GM12801 (cell line): ENCODE data around the gene HOXA13.

ENCODE experiments used
- CTCF ChIP-seq: IDR thresholded peaks from one replicate; pipeline ENCODE4 v1.5.1; 2011; ENCODE audit warnings: control low read depth; ENCODE audit not compliant: insufficient read length; ENCODE audit errors: extremely low read depth

The HOXA13 gene

GRCh38 chr7:27168265-27168947 is 31.5 kb downstream of the HOXA13 start:
- no peak for TF ChIP-seq CTCF

- no peak for TF ChIP-seq CTCF
Measured at GRCh38 chr7:27167916-27168264, 32.0 kb downstream of the HOXA13 start.

GRCh38 chr7:27166531-27167505 is 33.1 kb downstream of the HOXA13 start:
- TF ChIP-seq CTCF = no peak

GRCh38 chr7:27165996-27166530 is 33.8 kb downstream of the HOXA13 start:
- TF ChIP-seq CTCF = no peak

GRCh38 chr7:27165089-27165995 is 34.5 kb downstream of the HOXA13 start, which contains the start of gene HOXA9:
Gene HOXA9 (minus strand): TSS chr7:27165537. CDS start chr7:27165457, 80 bp downstream.
- TF ChIP-seq CTCF = no peak

GRCh38 chr7:27164367-27165088 is 35.4 kb downstream of the HOXA13 start:
- TF ChIP-seq CTCF = no peak
